Progenitor cell of endocrine pancreas (in vitro differentiated cells): ENCODE data around the gene AHSP. TPM values are rescaled to one million over a fixed set of nuclear protein-coding genes. Genes with fewer than 3 reads are reported as not detected.

Experiments
- DNase-seq: peaks from one replicate; pipeline ENCODE4 v3.0.0; 2021; ENCODE audit warnings: low spot score; ENCODE audit not compliant: unreplicated experiment
- H3K27ac Mint-ChIP-seq: 2 replicates; pipeline ENCODE4 v1.8.0; 2021; ENCODE audit warnings: mild to moderate bottlenecking, moderate library complexity, mixed read lengths
- H3K27me3 Mint-ChIP-seq: 2 replicates; pipeline ENCODE4 v1.8.0; 2021; ENCODE audit warnings: mixed read lengths
- H3K36me3 Mint-ChIP-seq: 2 replicates; pipeline ENCODE4 v1.8.0; 2022; ENCODE audit warnings: mixed read lengths; ENCODE audit not compliant: insufficient read depth
- H3K4me1 Mint-ChIP-seq: 2 replicates; pipeline ENCODE4 v1.8.0; 2021; ENCODE audit warnings: low read depth, mixed read lengths
- H3K4me3 Mint-ChIP-seq: 2 replicates; pipeline ENCODE4 v1.8.0; 2021; ENCODE audit warnings: low read depth, mild to moderate bottlenecking, moderate library complexity, mixed read lengths
- H3K9me3 Mint-ChIP-seq: 2 replicates; pipeline ENCODE4 v1.8.0; 2021; ENCODE audit warnings: low read depth, mixed read lengths
- total RNA-seq: library from RNA; stranded (reverse); gene quantifications from 2 replicates; pipeline ENCODE4 v1.2.1, GENCODE V29; 2021
- TF ChIP-seq, protein P1 (sequence below): fragments of 200-600 bp; sonication (generic); IDR thresholded peaks from one replicate; pipeline ENCODE4 v1.5.0; 2021; ENCODE audit warnings: antibody characterized with exemption, mild to moderate bottlenecking; ENCODE audit not compliant: unreplicated experiment

AHSP gene
- total RNA-seq, 1 donor from 2014 or later, result not detected

- Mint-ChIP-seq H3K4me1 (no peaks in the 10 kb centered on the region), H3K27me3 (peaks cover under 1% of the 10 kb centered on the region), H3K4me3 (no peak overlapping the region), H3K9me3 (peaks cover 53% of the 10 kb centered on the region), H3K27ac (no peak overlapping the region), H3K36me3 (no peaks in the 10 kb centered on the region)
- DNase-seq, result no peak
- TF ChIP-seq, protein P1, sequence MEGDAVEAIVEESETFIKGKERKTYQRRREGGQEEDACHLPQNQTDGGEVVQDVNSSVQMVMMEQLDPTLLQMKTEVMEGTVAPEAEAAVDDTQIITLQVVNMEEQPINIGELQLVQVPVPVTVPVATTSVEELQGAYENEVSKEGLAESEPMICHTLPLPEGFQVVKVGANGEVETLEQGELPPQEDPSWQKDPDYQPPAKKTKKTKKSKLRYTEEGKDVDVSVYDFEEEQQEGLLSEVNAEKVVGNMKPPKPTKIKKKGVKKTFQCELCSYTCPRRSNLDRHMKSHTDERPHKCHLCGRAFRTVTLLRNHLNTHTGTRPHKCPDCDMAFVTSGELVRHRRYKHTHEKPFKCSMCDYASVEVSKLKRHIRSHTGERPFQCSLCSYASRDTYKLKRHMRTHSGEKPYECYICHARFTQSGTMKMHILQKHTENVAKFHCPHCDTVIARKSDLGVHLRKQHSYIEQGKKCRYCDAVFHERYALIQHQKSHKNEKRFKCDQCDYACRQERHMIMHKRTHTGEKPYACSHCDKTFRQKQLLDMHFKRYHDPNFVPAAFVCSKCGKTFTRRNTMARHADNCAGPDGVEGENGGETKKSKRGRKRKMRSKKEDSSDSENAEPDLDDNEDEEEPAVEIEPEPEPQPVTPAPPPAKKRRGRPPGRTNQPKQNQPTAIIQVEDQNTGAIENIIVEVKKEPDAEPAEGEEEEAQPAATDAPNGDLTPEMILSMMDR, result no peak
Measured at GRCh38 chr16:31577411-31577810, 49.7 kb downstream of the AHSP start.

Other genes with a start within 250 kb of the AHSP start
- gene ITGAX, start 172.7 kb upstream of the AHSP start, total RNA-seq, result not detected in 2 replicates
- gene ITGAD, start 134.6 kb upstream of the AHSP start, total RNA-seq, result not detected in 2 replicates
- not detected in 2 replicates for gene COX6A2, start 99.5 kb upstream of the AHSP start, total RNA-seq
- 1.2 and 1.4 TPM in 2 replicates for gene ZNF843, start 85.1 kb upstream of the AHSP start, total RNA-seq
- 14.6 and 14.8 TPM in 2 replicates for gene ARMC5, start 68.4 kb upstream of the AHSP start, total RNA-seq
- gene TGFB1I1, start 55.7 kb upstream of the AHSP start, total RNA-seq, result 4.5 and 5.0 TPM in 2 replicates
- gene SLC5A2, start 44.8 kb upstream of the AHSP start, total RNA-seq, result 0.29 and 0.62 TPM in 2 replicates
- gene RUSF1, start 19.5 kb upstream of the AHSP start, total RNA-seq, result 65.1 and 65.7 TPM in 2 replicates